A549 treated with AZD9567 at 1 μM for 4 hours (cell line): ENCODE data around the gene MAOB. TPM values are rescaled to one million over a fixed set of nuclear protein-coding genes. Genes with fewer than 3 reads are reported as not detected.

ENCODE experiments used
- total RNA-seq: library from RNA; stranded (reverse); fragments of 200-300 nt; extraction: Qiagen RNA extraction; gene quantifications from 5 replicates; pipeline ENCODE4 v1.2.3, GENCODE V29; 2022; ENCODE audit not compliant: insufficient read depth

MAOB gene
- 0.08 to 0.15 TPM (median 0.13 TPM) in 4 of 5 replicates, not detected in the other for total RNA-seq

DNA sequence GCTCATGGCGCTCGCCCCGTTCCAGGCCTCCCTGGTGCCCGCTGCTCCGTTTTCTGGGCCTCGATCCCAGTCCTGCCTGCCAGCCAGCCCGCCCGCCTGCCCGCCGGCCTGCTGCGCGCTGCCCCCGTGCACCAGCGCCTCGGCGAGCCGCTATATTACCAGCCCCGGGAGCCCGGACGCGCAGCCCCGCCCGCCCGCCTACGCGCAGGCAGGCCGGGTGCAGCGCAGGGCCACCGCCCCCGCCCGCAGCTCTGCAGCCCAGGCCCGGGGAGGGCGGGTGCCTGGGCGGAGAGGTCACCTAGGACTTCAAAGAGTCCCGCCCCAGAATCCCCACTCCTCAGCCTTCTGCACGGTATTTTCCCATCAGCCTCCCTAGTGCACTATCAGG, at the start of gene MAOB:
MAOB (minus strand) TSS at position 157 of the 388 bp plus-strand sequence; CDS start at position 6, 151 bp downstream.

Other genes with a start within 250 kb of the MAOB start
- 0.46 to 0.73 TPM (median 0.48 TPM) in 4 of 5 replicates, not detected in the other for gene MAOA, start 226.2 kb downstream of the MAOB start, total RNA-seq
- gene NDP, start 90.9 kb upstream of the MAOB start, total RNA-seq = not detected in 5 replicates